K562 (cell line): ENCODE data around the gene HDLBP. TPM values are rescaled to one million over a fixed set of nuclear protein-coding genes. Genes with fewer than 3 reads are reported as not detected.

Experiments
- ARID1B ChIP-seq: fragments of 450-650 bp; IDR thresholded peaks from 2 replicates; pipeline ENCODE4 v1.6.1; 2016; ENCODE audit warnings: antibody characterized with exemption, mild to moderate bottlenecking, inconsistent platforms
- C11orf30 ChIP-seq: fragments of 450-650 bp; IDR thresholded peaks from 2 replicates; pipeline ENCODE4 v1.6.1; 2016; ENCODE audit warnings: low read depth, mild to moderate bottlenecking
- CBX2 ChIP-seq: fragments of 200-600 bp; sonication (generic); IDR thresholded peaks from one replicate; pipeline ENCODE4 v1.6.1; 2012; ENCODE audit warnings: mild to moderate bottlenecking, low read length, inconsistent platforms; ENCODE audit not compliant: insufficient read depth, poor library complexity, severe bottlenecking
- DNMT1 ChIP-seq: fragments of 450-650 bp; IDR thresholded peaks from 2 replicates; pipeline ENCODE4 v1.6.1; 2016; ENCODE audit warnings: antibody characterized with exemption, mild to moderate bottlenecking
- FOSL1 ChIP-seq: fragments of 200-800 bp; sonication (Bioruptor generic); conservative IDR thresholded peaks from 2 replicates; pipeline ENCODE4 v1.6.1; 2016; ENCODE audit warnings: missing genetic modification characterization, missing compliant biosample characterization
- GTF2E2 ChIP-seq: fragments of 200-800 bp; sonication (Bioruptor generic); IDR thresholded peaks from 2 replicates; pipeline ENCODE4 v1.6.1; 2016; ENCODE audit warnings: missing genetic modification characterization, missing compliant biosample characterization
- HBP1 ChIP-seq: fragments of 450-650 bp; formaldehyde crosslinking; IDR thresholded peaks from 2 replicates; pipeline ENCODE4 v1.4.0; 2022; ENCODE audit warnings: missing genetic modification characterization
- IRF1 ChIP-seq: sonication (generic); formaldehyde crosslinking; IDR thresholded peaks from 2 replicates; pipeline ENCODE4 v1.8.0; 2022; ENCODE audit warnings: missing genetic modification reagents, mild to moderate bottlenecking, borderline replicate concordance
- KLF6 ChIP-seq: fragments of 250-450 bp; sonication (Bioruptor Pico); IDR thresholded peaks from 2 replicates; pipeline ENCODE4 v1.4.0; 2020; ENCODE audit warnings: mild to moderate bottlenecking, moderate library complexity, borderline replicate concordance
- MCM5 ChIP-seq: fragments of 450-650 bp; IDR thresholded peaks from 2 replicates; pipeline ENCODE4 v1.6.1; 2016; ENCODE audit warnings: low read depth
- MEIS2 ChIP-seq: fragments of 450-650 bp; IDR thresholded peaks from 2 replicates; pipeline ENCODE4 v1.6.1; 2014; ENCODE audit warnings: mild to moderate bottlenecking; ENCODE audit not compliant: partially characterized antibody
- NFE2 ChIP-seq: IDR thresholded peaks from 2 replicates; pipeline ENCODE4 v1.6.1; 2014; ENCODE audit warnings: antibody characterized with exemption, low read depth
- SMAD4 ChIP-seq: fragments of 250-450 bp; sonication (Bioruptor Pico); conservative IDR thresholded peaks from 2 replicates; pipeline ENCODE4 v1.8.0; 2021; ENCODE audit warnings: inconsistent platforms, mild to moderate bottlenecking, moderate library complexity
- TCF3 ChIP-seq: sonication (generic); formaldehyde crosslinking; IDR thresholded peaks from 2 replicates; pipeline ENCODE4 v1.4.0; 2020; ENCODE audit warnings: mild to moderate bottlenecking, missing genetic modification reagents
- ZEB2 ChIP-seq: fragments of 450-650 bp; IDR thresholded peaks from 2 replicates; pipeline ENCODE4 v1.6.1; 2016
- ZNF121 ChIP-seq: sonication (generic); formaldehyde crosslinking; conservative IDR thresholded peaks from 2 replicates; pipeline ENCODE4 v1.8.0; 2022; ENCODE audit warnings: missing genetic modification reagents
- ZNF354B ChIP-seq: fragments of 250-450 bp; sonication (Bioruptor Pico); IDR thresholded peaks from 2 replicates; pipeline ENCODE4 v1.4.0; 2020
- polyA plus RNA-seq, 8 experiments: library from polyadenylated mRNA; depleted of rRNA in 4 of 8; stranded (reverse) in 5 of 8; unstranded in 3 of 8; fragments of >200 nt; fragmentation: Nextera tagmentation in 2 of 8; fragmentation: Illumina TruSeq in 1 of 8; extraction: Ambion mirVana in 2 of 8; extraction: Trizol in 1 of 8; gene quantifications; 2 replicates each; pipeline versions ENCODE4 v1.2.1 to v1.2.3, GENCODE V29; 2011 to 2014; ENCODE audit warnings: inconsistent platforms in 1 of 8, missing spikeins in 1 of 8
- total RNA-seq, 7 experiments: library from RNA; depleted of rRNA in 6 of 7; stranded (reverse); fragments of >200 nt in 6 of 7; fragmentation: Illumina TruSeq in 2 of 7; extraction: Trizol in 2 of 7; gene quantifications; 2 replicates each; pipeline versions ENCODE4 v1.2.1 to v1.2.3, GENCODE V29; 2011 to 2021; ENCODE audit warnings: low replicate concordance in 1 of 7
- TF ChIP-seq, protein P1 (sequence below): sonication (generic); formaldehyde crosslinking; IDR thresholded peaks from 2 replicates; pipeline ENCODE4 v1.8.1; 2023; ENCODE audit warnings: mild to moderate bottlenecking, missing genetic modification reagents
- TF ChIP-seq, protein P2 (sequence below): sonication (generic); formaldehyde crosslinking; IDR thresholded peaks from 2 replicates; pipeline ENCODE4 v1.8.1; 2023; ENCODE audit warnings: mild to moderate bottlenecking, missing genetic modification reagents

The HDLBP gene
- total and polyA plus RNA-seq, 9 of the 15 experiments (the other 6 are each of a cell fraction or from before 2014, with no cell fraction given), result 24.4 to 378 (median 146) TPM

DNA sequence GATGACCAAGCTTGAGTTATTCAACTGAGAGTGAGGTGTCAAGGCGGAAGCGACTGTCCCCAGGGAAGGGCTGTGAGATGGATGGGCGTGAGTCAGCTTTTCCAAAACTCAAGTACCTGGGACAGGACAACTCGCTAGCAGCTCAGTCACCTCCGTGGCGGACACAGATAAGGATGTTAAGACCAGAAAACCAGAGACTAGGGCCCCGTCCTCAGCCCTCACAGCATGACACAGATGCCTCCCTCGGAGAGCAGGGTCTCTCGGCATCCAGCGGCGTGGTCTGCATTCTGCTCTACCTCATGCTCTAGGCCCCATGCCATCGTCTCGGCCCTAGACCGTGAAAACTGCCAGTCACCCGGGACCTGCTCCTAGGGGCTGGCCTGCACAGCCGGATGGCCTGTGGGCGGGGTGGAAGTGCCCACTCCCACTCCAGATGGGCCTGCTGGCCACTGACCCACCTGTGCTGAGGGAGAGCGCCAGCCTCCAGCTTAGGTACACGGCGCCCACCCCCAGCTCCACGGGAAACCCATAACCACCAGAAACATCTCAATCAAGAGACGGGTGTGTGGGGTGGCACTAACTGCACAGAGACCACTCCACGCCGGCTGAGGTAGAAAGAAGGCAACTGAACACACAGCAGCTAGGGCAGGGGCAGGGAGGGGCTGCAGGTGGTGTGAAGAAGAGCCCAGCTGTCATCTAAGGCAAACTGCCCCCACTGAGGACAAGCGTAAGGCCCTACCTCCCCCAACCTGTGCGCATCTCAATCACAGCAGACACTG lies 87.2 kb downstream of the HDLBP start (continued):
- peak; percentile 69 for TF ChIP-seq FOSL1 (tag)
- TF ChIP-seq SMAD4 (CRISPR knock-in tag), result no peak
- TF ChIP-seq CBX2, result no peak
- TF ChIP-seq DNMT1, result no peak
- no peak for TF ChIP-seq GTF2E2 (tag)
- TF ChIP-seq C11orf30, result peak; percentile 47
- TF ChIP-seq ZEB2, result peak; percentile 62; the same call in 1 of the 2 replicates
- TF ChIP-seq MEIS2, result peak; percentile 73
- TF ChIP-seq, protein P1, sequence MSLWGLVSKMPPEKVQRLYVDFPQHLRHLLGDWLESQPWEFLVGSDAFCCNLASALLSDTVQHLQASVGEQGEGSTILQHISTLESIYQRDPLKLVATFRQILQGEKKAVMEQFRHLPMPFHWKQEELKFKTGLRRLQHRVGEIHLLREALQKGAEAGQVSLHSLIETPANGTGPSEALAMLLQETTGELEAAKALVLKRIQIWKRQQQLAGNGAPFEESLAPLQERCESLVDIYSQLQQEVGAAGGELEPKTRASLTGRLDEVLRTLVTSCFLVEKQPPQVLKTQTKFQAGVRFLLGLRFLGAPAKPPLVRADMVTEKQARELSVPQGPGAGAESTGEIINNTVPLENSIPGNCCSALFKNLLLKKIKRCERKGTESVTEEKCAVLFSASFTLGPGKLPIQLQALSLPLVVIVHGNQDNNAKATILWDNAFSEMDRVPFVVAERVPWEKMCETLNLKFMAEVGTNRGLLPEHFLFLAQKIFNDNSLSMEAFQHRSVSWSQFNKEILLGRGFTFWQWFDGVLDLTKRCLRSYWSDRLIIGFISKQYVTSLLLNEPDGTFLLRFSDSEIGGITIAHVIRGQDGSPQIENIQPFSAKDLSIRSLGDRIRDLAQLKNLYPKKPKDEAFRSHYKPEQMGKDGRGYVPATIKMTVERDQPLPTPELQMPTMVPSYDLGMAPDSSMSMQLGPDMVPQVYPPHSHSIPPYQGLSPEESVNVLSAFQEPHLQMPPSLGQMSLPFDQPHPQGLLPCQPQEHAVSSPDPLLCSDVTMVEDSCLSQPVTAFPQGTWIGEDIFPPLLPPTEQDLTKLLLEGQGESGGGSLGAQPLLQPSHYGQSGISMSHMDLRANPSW, result no peak
- no peak for TF ChIP-seq MCM5
- TF ChIP-seq IRF1, result no peak
- TF ChIP-seq ZNF121 (CRISPR knock-in tag), result no peak
- TF ChIP-seq, protein P2, sequence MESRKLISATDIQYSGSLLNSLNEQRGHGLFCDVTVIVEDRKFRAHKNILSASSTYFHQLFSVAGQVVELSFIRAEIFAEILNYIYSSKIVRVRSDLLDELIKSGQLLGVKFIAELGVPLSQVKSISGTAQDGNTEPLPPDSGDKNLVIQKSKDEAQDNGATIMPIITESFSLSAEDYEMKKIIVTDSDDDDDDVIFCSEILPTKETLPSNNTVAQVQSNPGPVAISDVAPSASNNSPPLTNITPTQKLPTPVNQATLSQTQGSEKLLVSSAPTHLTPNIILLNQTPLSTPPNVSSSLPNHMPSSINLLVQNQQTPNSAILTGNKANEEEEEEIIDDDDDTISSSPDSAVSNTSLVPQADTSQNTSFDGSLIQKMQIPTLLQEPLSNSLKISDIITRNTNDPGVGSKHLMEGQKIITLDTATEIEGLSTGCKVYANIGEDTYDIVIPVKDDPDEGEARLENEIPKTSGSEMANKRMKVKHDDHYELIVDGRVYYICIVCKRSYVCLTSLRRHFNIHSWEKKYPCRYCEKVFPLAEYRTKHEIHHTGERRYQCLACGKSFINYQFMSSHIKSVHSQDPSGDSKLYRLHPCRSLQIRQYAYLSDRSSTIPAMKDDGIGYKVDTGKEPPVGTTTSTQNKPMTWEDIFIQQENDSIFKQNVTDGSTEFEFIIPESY (CRISPR knock-in tag), result peak; percentile 49
- TF ChIP-seq KLF6 (CRISPR knock-in tag), result no peak
- peak; percentile 43 for TF ChIP-seq NFE2
- no peak for TF ChIP-seq HBP1 (CRISPR knock-in tag)
- TF ChIP-seq TCF3 (CRISPR knock-in tag), result 0 out of 2 replicates have a peak, but pooled peaks have one; percentile 12
- 0 out of 2 replicates have a peak, but pooled peaks have one; percentile 34 for TF ChIP-seq ARID1B
- TF ChIP-seq ZNF354B (CRISPR knock-in tag), result no peak
- TF ChIP-seq, all 486 proteins: peak for 17
